HK-2 (cell line): Measurements from ENCODE around the gene PRRT2.
"Not testable (repeated sequence)": the region's sequence is repeated elsewhere in the genome, so short reads cannot be mapped to it uniquely, and the experiment has no call there.

Source experiments
- DNase-seq: peaks from one replicate; pipeline ENCODE4 v3.0.0-alpha.2; 2018; ENCODE audit not compliant: unreplicated experiment

Gene PRRT2

DNA sequence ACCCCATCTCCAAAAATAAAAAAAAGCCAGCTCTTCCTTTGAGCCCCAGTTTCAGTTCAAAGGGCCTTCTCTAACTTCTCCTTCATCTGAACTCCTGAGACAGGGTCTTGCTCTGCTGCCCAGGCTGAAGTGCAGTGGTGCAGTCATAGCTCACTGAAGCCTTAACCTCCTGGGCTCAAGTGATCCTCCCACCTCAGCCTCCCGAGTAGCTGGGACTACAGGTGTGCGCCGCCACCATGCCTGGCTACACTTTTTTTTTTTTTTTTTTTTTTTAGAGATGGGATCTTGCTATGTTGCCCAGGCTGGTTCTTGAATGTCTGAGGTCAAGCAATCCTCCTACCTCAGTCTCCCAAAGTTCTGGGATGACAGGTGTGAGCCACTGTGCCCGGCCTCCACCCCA is 21.2 kb downstream of the PRRT2 start:
- not testable (repeated sequence) for DNase-seq

DNA sequence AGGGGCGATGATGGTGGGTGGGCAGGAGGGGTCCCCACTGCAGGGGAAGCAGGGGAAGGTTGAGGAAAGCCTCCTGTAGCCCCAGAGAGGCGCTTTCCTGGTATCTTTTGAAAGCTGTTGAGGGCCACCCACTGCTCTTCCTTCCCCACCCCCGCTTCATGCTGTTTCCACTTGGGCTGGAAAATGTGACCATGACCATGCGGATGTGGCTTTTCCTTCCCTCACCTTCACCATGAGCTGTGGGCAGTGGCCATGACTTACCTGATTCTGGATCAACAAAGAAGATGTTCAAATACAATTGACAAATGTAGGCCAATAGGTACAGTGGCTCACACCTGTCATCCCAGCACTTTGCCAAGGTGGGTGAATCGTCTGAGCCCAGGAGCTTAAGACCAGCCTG is 22.1 kb downstream of the PRRT2 start:
- no peak for DNase-seq

DNA sequence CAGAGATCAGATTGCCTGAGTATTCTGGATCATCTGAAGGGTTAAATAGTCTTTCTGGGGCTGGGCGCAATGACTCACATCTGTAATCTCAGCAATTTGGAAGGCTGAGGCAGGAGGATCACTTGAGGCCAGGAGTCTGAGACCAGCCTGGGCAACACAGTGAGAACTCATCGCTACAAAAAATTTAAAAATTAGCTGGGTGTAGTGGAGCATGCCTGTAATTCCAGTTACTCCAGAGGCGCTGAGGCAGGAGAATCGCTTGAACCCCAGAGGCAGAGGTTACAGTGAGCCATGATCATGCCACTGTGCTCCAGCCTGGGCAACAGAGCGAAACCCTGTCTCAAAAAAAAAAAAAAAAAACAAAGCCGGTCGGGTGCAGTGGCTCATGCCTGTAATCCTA is 23.9 kb downstream of the PRRT2 start:
- DNase-seq = no peak

DNA sequence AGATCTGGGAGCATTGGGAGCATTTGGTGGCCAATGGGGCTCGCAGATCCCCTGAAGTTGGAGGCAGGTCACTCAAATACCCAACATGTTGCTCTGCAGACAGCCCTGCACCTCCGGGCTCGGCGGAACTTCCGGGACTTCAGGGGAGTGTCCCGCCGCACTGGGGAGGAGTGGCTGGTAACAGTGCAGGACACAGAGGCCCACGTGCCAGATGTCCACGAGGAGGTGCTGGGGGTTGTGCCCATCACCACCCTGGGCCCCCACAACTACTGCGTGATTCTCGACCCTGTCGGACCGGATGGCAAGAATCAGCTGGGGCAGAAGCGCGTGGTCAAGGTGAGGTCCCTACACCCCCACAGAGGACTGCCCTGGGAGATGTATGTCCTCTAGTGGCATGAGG is 24.6 kb downstream of the PRRT2 start:
- no peak for DNase-seq

DNA sequence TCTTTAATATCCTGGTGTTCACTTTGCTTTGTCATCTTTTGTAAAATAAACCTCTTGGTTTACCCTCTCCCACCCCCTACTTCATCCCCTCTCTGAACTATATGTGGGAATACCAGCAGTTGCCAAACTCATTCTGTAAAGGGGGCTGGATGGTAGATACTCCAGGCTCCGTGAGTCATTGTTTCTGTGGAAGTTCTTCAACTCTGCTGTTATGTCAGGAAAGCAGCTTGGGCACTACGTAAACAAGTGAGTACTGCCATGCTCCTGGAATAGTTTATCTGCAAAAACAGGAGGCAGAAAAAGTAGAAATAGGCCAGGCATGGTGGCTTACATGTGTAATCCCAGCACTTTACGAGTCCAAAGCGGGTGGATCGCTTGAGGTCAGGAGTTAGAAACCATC is 25.8 kb downstream of the PRRT2 start:
- DNase-seq = no peak

DNA sequence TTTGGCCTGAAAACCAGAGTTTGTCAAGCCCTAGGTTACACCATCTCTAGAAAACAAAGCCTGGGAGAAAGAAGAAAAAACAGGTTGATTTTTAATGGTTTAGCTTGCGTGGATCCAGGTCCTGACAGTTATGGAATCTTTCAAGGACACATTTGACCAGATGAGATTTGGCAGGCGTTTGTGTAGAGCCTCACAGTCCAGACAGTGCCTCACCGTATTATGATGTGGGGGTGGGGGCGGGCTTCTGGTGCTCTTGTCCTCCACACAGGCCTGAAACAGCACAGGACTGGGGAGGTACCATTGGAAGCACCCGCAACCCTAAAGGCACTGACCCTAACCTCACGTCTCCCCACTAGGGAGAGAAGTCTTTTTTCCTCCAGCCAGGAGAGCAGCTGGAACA is 27.8 kb downstream of the PRRT2 start:
- DNase-seq = no peak

DNA sequence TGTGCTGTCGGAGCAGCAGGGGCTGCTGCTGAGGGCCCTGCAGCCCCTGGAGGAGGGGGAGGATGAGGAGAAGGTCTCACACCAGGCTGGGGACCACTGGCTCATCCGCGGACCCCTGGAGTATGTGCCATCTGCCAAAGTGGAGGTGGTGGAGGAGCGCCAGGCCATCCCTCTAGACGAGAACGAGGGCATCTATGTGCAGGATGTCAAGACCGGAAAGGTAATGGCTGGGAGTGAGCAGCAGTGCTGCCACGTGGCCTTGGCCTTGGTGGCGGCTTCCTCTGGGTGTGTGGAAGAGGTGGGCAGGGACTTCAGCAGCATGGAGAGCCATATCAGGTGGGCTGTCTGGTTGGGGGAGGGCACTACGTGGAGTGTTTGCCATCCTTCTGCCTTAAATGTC is 28.2 kb downstream of the PRRT2 start:
- DNase-seq = no peak

DNA sequence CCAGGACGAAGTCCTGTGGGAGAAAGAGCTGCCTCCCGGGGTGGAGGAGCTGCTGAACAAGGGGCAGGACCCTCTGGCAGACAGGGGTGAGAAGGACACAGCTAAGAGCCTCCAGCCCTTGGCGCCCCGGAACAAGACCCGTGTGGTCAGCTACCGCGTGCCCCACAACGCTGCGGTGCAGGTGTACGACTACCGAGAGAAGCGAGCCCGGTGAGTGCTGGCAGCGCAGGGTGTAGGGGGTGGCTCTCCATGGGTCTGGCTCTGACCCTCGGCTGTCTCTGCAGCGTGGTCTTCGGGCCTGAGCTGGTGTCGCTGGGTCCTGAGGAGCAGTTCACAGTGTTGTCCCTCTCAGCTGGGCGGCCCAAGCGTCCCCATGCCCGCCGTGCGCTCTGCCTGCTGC is 29.6 kb downstream of the PRRT2 start:
- DNase-seq = no peak

DNA sequence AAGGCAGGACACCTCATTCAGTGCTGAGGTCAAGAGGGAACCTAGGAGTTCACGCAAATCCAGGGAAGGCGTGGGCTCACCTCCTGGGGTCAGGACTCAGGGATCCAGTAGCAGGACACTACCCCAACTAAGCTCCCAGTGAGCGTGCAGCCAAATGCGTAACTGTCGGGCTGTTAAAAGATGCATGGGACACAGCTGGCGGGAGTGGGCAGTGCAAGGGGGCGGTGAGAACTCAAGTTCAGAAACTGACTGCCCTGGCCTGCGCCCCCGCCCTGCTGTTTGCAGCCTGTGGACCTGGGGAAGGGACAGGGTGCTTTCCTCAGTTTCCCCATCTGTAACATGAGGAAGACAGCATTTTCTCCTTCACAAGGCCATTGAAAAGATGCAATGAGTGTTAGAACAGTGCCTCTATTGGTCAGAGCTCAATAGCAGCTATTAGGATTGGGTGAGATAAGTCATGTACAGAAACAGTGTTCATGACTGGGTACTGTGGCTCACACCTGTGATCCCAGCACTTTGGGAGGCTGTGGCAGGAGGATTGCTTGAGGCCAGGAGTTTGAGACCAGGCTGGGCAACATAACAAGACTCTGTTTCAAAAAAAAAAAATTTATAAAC is 30.8 kb downstream of the PRRT2 start:
- DNase-seq = no peak

DNA sequence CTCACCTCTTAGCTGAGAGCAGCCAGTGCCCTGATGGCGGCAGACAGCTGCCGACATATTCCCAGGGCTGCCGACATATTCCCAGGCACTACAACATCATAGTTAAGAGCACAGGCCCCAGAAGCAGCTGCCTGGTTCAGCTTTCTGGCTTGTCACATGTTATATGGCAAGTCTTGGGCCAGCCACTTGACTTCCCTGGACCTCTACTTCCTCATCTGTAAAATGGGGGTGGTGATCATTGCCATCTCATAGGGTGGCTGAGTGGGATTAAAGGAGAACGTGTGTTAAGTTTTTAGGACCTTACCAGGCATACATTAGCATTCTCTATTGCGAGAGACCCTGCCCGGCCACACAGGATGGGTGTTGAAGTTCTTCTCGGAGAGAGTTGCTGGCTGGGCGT is 31.9 kb downstream of the PRRT2 start:
- no peak for DNase-seq

DNA sequence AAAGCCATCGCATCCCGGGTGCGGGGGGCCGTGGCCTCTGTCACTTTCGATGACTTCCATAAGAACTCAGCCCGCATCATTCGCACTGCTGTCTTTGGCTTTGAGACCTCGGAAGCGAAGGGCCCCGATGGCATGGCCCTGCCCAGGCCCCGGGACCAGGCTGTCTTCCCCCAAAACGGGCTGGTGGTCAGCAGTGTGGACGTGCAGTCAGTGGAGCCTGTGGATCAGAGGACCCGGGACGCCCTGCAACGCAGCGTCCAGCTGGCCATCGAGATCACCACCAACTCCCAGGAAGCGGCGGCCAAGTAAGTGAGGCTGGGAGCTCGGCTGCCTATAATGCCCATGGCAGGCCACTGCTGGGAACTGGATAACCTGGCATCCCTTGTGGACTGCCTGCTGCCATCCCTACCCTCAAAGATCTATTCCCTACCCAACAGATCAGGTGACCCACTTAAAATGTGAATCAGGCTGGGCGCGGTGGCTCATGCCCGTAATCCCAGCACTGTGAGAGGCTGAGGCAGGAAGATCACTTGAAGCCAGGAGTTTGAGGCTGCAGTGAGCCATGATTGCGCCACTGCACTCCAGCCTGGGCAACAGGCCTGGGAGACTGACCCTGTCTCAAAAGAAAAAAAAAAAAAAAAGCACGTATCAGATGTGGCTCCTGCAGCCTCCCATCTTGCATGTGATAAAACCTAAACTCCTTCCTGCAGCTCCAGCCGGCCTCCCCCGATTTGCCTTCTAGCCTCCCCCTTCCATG is 32.8 kb downstream of the PRRT2 start:
- no peak for DNase-seq

DNA sequence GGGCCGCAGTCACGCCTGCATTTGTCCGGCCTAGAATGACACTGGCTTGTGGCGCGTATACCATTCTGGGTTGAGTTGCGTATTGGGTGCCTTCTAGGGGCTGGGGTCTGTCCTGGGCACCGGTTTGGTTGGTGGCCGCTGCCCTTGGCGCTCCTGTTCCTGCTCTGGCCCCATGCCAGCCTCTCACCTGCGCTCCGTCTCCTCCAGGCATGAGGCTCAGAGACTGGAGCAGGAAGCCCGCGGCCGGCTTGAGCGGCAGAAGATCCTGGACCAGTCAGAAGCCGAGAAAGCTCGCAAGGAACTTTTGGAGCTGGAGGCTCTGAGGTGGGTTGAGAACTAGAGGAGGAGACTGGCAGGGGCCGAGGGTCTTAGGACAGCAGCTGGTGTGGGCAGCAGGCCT is 33.7 kb downstream of the PRRT2 start:
- DNase-seq = no peak

DNA sequence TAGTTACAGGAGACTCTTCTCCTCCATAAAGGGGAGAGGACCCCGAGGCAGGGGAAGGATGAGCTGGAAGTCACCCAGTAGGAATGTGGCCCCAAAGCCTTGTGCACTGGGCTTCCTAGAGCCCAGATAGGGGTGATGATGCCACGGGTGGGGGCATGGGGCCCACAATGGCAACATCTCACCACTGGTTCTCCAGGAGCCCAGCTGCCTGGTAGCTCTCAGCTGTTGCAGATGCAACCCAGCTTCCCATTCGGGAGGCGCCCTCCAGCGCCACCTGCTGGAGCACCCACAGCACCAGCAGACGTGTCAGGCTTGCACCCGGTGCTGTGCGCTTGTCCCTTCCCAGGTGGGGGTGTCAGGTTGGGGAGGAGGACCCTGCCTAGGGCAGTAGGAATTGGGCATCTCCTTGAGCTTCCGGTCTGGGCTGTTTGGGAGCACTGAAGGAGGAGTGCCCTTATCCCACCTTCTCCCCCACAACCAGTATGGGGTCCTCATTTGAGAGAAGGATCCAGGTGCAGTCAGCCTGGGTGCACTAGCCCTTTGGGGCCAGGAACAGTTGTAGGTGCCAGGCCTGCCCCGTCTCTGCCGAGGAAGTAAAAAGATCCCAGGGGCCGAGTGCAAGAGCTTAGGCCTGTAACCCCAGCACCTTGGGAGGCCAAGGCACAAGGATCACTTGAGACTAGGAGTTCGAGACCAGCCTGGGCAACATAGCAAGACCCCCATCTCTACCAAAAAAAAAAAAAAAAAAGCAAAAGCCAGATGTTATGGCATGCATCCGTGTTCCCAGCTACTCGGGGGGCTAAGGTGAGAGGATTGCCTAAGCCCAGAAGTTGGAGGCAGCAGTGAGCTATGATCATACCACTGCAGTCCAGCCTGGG is 36.7 kb downstream of the PRRT2 start:
- DNase-seq = peak; percentile 56

DNA sequence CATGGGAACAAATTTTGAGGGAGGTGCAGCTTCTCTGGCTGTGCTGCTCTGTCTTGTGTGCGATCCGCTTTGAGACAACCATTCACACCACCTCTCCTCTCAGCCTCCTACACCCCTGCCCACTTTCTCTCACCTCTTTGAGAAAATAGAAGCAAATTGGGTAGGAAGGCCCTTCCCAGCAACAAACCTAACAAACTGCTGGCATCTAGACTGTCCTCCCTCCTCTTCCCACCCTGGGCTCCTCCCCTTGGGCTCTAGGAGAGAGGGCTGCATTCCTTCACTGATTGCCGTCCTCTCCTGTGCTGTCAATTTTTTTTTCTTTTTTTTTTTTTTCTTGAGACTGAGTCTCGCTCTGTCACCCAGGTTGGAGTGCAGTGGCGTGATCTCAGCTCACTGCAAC is 37.5 kb downstream of the PRRT2 start:
- no peak for DNase-seq

DNA sequence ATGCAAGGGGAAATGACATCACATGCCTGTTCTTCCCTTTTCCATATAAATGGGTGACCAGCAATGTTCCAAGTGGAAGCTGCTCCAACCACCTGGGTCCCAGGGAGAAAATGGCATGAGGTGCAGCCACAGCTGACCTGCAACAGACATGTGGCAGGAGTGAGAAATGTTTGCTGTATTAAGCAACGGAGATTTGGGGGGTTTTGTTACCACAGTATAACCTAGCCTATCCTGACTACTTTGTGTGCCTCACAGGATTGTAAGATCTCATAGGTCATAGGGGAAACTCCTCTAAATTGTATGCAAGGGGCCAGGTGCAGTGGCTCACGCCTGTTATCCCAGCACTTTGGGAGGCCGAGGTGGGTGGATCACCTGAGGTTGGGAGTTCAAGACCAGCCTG is 39.0 kb downstream of the PRRT2 start:
- no peak for DNase-seq

DNA sequence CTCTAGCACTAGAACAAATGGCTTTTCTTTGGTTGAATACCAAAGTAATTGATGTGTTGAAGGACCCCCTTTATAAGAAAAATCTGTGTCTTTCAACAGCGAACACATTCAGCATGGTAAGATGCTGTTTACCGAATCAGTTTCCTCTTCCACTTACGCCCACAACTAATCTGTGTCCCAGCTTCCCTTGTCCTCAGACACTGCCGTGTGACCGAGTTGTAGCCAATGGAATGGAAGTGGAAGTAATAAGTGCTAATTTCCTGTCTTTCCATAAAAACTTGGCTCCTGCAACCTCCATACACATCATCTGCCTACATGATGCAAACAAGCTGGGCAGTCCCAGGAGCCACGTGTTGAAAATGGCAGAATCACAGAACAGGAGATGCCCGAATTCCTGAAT is 40.7 kb downstream of the PRRT2 start:
- DNase-seq = no peak

DNA sequence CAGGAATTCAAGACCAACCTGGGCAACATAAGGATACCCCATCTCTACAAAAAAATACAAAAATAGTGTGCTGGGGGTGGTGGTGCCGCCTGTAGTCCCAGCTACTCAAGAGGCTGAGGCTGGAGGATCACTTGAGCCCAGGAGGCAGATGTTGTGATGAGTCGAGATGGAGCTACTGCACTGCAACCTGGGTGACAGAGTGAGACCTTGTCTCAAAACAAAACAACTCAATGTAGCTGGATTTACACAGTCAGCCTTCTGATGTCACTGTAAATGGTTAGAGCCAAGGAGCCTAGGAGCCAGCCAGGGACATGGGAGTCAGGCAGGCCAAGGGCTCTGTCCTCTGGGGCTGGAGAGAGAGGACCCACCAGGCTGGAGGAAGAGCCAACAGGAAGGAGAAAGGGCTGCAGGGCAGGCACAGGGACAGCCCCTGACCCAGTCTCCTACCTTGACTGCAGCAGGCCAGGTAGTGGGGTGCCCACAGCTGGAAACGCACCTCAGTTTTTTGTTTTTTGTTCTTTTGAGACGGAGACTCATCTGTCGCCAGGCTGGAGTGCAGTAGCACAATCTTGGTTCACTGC is 42.6 kb downstream of the PRRT2 start:
- no peak for DNase-seq

DNA sequence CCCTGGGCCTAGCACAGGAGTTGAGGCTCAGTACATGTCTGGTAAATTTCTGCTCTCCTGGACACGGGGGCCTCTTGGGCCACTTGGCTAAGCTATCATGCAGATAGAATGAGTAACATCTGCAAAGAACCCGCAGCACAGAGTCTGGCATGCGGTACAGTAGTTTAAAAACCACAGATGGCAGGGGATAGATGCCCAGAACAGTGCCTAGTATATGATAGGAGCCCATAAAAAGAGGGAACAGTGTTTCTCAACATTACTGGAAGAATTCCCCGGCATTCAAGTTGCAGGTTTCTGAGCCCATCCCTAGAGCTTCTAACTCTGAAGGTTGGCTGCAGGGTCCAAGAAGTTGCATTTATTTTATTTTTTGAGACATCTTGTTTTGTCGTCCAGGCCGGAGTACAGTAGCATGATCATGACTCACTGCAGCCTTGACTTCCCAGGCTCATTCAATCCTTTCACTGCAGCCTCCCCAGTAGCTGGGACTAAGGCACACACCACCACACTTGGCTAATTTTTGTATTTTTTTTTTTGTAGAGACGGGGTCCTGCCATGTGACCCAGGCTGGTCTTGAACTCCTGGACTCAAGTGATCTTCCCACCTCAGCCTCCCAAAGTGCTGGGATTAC is 45.3 kb downstream of the PRRT2 start:
- peak; percentile 34 for DNase-seq

DNA sequence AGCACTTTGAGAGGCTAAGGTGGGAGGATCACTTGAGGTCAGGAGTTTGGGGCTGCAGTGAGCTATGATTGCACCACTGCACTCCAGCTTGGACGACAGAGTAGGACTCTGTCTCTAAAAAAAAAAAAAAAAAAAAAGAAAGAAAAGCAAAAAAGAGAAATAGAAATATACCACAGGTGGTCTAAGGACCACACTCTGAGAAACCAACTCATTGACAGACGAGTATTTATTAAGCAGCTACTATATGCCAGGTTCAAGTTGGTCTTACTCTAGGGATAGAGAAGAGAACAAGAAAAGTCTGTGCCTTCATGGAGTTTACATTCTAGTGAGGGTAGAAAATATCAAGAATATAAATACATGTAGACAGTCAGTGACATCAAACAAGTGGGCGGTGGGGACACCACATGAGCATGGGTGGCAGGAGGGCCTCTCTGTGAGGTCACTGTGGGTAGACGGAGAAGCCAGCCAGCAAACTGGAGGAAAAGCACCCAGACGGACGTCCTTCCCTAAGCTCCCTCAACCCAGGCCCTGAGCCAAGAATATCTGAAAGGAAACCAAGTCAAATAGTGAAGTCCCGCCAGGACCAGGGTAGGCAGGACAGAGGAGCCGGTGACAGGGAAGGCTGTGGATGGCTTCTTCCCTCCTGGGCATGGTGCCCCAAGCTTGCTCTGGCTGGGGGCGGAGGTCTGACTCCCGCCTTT is 46.3 kb downstream of the PRRT2 start:
- no peak for DNase-seq

DNA sequence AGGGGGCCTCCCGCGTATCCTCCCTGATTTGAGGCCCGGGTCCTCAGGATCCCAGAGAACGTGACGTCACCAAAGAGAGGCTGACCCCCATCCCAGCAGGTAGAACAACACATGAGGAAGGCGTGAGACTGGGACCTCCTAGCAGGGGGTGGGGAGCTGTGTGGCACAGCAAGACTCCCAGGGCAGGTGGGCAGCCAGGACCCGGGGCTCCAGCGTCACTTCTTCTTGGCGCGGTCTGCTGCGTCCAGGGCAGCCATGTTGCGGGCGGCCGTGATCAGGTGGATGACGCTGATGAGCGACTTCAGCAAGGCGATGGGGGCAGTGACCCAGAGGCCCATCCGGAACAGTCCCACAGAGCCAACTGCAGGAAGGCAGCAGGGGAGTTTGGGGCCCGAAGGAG is 47.0 kb downstream of the PRRT2 start:
- no peak for DNase-seq

DNA sequence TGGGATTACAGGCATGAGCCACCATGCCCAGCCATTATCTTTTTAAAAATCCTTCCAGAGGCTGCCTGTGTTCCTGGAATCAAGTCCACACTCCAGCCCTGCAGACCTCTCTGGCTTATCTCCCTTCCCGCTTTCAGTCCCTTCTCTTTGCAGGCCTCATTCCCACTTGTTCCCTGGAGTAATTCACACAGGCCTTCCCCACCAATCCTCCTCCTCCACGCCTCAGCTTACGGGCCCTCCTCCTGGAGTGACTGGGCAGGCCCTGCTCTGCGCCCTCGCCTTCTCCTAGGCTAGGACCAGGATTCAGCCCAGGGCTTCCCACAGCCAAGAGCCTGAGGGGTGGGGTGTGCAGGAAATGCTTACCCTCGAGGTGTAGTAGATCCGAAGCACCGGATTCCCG is 48.2 kb downstream of the PRRT2 start:
- DNase-seq = no peak
